ENCODE data around the gene C3orf62.
A peak's percentile ranks its signal among the peaks of the same experiment; 100 is the strongest.

The C3orf62 gene

DNA sequence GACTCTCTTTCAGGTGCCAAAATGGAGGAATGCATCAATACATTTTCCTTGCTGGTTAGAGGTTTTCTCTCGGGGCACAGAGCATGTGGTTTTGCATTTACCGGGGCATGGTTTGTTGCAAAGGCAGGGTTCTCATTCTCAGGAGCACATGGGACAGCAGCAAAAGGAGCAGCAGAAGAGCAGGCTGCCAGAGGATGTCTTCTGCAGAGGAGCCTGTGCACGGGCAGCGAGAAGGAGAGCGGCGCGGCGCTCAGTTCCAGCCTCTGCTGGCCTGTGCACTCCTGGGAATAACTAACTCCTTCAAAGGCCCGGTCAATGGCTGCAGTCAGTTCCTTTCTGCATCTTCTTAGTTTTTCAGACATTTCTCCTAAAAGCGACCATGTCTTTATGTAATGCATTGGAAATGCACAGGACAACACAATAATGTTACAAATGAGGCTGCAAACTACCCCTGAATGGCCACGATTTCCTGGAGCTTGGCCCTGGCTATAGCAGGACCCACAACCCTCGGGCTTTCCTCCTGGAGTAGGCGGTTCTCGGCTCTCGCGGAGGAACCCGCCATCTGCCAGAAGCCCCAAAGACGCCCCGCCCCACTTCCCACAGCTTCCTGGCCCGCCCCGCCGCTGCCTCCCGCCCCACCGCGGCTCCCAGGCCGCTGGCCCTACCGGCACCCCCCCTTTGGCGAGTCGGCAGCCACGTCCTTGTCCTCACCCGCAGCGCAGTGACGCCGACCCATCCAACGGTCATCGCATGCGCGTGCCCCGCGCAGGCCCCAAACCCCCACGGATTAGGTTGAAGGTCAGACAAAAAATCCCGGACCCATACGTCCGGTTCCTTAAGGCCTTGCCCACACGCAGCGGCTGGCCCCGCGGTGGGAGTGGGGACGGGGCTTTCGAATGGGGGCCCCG lies at the start of gene C3orf62:
C3orf62 (minus strand) TSS at position 758 of the 908 bp plus-strand sequence; CDS start at position 398, 360 bp downstream.
- DNase-seq (ENCODE audit: low spot score), result peak; percentile 96

DNA sequence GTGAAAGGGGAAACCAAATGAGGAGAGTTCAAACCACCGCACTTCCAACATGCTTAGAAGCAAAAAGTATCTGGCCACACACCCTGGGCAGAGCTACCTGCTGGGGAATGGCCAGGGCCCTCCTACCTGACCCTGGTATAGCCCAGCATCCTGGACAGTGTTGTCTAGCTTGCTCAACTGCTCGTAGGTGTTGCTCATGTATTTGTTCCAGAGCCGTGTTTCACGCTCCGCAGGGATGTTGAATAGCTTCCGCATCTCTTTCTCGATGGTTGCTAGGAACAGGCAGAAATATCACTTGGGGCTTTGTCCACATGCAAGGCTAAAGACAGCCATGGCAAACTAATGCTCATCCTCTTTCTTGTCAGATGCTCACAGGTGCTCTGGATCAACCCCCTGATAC lies 47.7 kb upstream of the C3orf62 start:
- no peak for DNase-seq (ENCODE audit: low spot score)

DNA sequence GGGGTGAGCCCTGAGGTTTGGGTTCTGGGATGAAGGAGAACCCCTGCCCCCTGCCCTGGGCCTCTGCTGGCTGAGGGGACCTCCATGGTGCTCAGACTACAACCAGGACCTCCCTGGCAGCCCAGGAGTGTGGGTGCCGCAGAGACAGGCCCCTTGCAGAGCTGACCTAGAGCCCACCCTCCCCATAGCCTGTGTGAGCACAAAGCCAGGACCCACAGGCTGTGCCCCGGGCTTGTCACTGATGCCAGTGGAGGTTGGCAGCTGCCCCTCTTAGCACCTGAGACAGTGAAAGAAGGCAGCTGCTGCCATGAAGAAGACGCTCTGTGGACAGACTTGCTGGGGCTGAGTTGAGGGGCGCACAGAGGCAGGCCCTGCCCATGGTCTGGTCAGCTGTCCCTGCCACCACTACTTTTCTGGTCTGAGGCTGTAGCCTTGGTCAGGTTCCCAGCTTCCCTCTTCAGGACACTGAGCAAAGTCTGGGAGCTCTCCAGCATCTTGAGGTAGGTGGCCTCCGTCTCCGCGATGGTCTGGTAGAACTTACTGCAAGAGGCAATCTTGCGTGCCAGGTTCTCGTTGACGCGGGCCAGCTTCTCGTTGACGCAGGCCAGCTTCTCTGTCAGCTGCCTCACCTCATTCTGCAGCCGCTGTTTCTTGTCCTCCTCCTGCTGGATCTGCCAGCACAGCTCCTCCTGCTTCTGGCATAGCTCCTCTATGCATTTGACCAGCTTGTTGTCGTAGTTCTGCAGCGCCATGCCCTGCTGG lies 39.8 kb upstream of the C3orf62 start:
- DNase-seq (ENCODE audit: low spot score), result no peak

DNA sequence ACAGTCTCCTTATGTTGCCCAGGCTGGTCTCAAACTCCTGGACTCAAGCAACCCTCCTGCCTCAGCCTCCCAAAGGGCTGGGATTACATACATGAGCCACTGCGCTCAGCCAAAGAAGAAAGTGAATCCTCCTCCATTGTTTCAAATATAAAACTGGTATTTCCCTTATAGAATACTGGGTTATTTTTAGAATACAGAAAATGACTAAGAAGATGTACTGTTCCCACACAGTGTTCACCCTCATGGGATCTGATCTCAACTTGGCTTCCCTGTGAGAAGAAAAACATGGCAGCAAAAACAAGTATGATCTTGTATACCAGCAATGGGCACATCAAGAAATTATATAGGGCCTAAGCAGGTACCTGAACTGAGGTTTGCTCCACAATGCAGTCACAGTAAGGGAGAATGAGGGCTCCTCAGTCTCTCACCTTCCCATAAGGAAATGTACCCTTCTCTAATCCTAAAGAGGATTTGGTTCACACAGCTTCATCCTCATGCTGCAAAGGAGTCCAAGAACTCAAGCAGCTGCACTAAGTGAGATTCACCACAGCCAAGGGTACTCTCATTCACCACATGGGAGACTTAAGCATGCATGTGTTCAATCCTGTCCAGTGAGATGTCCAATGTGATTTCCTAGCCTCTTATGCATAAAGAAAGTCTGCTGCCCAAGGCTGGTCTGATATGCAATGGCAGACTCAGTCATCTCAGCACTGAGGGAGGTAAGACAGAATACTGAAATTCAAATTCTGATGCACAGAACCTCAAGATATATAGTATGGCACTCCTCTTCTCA lies 37.1 kb upstream of the C3orf62 start:
- no peak for DNase-seq (ENCODE audit: low spot score)

DNA sequence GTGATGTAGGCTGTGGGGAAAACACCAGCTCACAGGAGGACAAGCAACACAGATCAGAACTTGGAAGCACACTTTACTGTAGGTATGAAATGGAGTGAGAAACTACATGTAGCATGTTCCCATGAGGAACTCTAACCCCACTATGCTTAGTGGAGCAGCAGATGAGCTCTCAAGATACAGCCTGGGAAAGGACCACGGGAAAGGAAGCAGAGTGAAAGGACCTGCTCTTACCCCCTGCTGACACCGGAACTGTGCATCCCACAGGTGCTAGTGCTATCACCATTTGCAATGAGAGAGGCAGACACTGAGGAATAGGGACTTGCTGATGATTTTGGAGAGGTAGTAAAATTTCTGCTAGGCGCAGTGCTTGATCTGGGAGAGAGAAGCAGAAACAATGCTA lies 34.3 kb upstream of the C3orf62 start:
- DNase-seq (ENCODE audit: low spot score), result no peak

DNA sequence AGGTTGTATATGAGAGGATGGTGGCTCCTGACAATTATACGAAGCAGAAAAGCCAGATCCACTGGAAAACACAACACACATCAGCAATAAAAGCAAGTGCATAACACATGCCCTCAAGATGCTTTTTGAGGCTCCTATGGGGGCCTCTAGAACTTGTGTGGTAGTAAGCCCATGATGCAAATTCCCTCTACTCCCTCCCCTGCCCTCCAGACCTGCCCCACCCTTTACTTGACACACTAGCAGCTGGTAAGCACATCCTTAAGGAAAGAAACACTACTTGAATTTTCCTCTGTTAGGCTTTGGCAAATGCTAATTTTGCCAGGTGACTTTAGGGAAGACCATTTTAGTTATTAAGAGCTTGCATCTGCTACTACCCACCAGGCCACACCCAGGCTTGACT lies 33.6 kb upstream of the C3orf62 start:
- DNase-seq (ENCODE audit: low spot score), result no peak

DNA sequence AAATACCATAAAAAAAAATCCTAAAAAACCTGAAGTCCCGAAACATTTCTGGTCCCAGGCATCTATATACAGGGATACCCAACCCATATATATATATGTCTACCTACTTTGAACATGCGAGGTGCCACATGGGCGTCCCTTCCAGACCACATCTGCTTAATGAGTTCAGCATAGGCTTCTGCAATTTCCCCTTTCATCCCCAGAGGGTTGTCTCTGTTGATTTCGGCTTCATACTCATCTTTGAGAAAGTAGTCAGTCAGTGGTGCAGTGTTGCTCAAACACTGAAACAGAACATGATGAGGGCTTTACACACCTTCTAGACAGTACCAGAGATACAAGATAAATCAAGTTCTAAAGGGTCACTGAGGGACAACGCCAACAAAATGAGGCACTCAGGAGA lies 28.6 kb upstream of the C3orf62 start:
- DNase-seq (ENCODE audit: low spot score), result no peak

DNA sequence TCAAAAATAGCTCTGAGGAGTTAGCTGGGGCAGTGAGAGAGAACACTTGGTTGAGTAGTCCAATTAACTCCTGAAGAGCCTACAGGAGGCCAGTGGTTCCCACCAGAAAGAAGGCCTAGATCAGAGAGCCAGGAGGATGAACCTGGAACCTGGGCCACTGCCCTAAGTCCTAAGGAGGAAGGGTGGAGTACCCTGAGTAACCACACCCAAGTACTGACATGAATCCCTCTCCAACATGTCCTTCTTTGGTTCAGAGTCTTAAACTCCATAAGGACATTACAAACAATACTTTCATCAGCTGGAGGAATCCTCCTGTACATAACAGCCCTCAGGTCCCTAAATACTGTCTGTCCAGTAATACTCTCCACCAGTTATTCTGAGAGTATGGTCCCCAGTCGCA lies 25.6 kb upstream of the C3orf62 start:
- no peak for DNase-seq (ENCODE audit: low spot score)

DNA sequence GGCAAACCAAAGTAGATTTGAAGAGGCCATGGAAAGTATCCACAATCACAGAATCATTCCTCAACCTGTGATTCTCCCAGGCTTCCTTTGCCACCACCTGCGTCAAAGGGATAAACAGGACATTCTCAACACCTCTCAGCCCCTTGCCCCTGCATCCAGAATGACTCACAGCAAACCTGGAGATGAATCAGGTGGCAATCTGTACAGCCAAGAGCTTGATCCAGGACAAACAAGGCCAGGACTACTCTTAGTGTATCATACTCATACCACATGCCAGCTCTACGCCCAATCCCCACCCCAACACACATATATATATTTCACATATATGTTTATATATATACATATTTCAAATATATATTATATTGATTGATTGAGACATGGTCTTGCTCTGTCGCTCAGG lies 23.6 kb upstream of the C3orf62 start:
- DNase-seq (ENCODE audit: low spot score), result no peak

DNA sequence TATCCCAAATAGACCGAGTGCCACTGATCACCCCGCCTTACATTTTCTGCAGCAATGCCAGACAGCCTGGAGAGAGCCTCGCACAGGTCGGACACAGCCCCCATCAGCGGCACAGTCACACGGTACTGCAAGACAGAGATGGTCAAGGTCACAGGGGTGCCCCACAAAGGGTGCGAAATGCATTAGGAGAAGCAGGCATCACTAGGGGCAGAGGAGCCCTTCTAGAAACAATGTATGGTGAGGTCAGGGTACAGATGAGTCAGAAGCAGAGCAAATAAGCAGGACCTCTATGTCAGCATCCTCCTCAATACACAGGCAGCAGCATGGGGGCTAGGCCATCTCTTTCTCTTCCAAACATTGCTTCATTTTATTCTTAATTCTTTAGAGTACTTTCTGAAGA lies 21.5 kb upstream of the C3orf62 start:
- DNase-seq (ENCODE audit: low spot score), result no peak

DNA sequence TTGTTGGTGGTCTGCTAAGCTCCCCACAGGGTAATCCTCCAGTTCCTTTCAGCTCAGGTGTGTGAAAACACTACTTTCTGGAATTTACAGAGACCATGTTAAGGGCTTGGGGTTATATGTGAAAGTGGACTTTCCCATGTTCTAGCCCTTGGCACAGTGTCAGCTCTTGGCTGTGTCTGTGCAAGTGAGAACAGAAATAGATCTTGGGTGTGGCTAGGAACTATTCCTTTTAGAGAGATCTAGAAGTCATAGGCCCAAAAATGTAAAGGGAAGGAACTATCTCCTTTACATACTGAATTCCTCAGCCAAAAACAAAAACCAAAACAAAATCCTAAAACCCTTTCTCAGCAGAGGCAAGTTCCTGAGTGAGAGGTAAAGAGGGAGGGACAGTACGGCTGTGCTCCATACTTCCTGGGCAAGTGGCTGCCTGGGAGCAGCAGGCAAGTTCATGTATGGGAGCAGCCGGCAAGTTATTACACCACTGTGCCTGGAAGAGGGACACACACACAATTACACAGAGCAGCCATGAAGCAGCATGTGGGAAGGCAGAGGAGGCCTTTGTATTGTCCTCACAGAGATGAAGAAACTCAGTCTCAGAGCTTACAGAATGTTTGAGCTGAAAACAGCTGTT lies 19.9 kb upstream of the C3orf62 start:
- peak; percentile 18 for DNase-seq (ENCODE audit: low spot score)

DNA sequence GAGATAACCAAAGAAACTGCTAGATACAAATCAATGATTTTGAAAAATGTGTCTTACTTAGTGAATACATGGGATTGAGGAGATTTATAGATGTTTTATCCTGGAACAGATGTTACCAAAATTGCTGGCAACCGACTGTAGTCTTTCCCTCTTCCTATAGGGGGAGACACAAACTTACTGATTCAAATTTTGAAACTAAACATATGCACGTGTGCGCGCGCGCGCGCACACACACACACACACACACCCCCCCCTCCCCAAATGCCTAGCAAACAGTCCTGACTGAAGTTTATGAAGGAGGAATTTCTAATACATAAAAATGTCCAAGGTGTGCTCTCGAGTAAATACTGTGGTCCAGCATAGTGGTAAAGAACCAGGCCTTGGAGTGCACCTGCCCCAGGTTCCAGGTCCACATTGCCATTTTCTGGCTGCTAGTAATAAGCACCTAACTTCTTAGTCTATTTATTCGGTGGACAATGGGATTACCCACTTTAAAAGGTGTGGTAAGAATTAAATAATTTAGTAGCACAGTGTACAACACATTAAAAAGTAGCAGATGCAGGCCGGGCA lies 18.5 kb upstream of the C3orf62 start:
- peak; percentile 70 for DNase-seq (ENCODE audit: low spot score)

DNA sequence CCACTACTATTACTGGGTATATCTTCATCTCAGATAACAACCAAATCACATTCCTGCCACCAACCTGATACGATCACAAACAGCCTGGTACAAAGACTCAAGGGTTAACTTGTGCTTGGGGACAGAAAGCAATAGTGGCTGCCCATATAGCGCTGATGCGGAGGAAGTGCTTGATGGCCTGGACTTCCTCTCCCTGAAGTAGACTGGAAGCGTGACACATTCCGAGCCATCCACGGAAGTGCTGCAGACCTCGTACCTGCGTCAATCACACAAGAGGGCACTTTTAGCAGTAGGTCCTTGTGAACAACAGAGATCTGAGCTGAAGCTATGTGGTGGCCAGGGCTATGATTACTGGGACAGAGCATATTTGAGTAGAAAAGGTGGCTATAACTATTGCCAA lies 17.3 kb upstream of the C3orf62 start:
- no peak for DNase-seq (ENCODE audit: low spot score)

DNA sequence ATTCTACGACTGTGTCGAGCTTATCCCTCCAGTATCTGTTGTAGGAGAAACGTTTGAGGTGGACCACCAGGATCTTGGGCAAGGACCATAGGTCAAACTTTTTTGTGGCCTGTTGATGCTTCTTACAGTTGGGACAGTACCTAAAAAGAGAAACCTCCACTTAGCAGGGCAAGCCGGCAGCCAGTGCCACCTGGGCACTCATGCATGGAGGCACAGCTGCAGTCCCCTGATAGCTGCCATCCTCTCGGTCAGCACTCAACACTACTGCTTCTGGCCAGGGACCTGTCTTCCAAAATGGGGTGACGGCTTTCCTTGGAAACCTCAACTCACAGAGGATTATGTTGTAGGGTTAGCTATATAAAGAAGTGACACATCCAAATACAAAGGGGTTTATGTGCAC lies 7.0 kb upstream of the C3orf62 start:
- no peak for DNase-seq (ENCODE audit: low spot score)

DNA sequence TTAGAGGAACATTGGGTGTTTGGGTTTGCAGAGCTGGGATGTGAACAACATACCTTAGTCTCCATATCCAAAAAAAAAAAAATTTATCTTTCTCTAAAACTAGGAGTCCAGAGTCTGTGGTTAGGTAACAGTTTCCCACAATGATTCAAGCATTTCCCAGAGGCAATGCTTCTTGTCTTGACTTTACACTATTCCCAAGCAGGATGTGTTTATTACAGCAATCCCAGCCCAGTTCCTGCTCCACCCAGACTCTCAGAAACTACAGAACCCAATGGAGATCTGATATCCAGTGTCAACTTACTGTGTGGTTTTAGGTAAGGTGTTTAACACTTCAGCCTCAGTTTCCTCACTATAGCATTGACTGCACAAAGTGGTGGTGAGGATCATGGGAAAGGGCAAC lies 2.3 kb upstream of the C3orf62 start:
- DNase-seq (ENCODE audit: low spot score), result peak; percentile 62

DNA sequence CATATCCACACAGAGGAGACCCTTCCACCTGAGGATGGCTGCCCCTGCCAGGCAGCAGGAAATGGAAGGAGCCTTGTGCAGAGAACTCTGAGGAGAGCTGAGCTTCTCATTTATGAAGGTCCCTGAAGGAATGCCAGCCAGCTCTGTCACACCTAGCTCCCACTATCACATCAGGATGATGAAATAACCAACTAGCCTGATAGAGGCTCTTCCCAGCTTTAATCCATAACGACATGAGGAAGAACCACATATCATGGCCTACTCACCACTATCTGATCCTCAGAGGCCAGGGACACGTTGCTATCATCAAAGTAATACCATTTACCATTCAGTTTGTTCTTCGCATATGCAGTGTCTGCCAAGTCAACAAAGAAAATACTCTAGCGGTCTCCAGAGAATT lies 1.5 kb upstream of the C3orf62 start:
- no peak for DNase-seq (ENCODE audit: low spot score)

DNA sequence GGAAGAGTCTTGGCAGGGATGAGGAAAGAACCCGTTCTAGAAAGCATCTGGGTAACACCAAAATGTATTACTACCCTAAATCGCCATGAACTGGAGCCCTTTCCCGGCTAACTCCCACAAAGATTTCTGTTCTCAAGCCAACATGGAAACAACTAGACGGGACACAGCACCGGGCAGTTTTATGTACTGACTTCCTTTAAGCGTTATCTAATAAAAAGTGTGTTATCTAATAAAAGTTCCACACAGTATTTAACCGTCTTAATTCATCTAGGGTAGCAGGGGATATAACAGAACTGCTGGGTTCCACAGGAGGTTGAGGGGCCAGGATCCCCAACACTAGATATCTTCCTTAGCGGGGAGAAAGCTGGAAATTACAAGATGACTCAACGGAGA lies 347 bp upstream of the C3orf62 start:
- DNase-seq (ENCODE audit: low spot score), result no peak

DNA sequence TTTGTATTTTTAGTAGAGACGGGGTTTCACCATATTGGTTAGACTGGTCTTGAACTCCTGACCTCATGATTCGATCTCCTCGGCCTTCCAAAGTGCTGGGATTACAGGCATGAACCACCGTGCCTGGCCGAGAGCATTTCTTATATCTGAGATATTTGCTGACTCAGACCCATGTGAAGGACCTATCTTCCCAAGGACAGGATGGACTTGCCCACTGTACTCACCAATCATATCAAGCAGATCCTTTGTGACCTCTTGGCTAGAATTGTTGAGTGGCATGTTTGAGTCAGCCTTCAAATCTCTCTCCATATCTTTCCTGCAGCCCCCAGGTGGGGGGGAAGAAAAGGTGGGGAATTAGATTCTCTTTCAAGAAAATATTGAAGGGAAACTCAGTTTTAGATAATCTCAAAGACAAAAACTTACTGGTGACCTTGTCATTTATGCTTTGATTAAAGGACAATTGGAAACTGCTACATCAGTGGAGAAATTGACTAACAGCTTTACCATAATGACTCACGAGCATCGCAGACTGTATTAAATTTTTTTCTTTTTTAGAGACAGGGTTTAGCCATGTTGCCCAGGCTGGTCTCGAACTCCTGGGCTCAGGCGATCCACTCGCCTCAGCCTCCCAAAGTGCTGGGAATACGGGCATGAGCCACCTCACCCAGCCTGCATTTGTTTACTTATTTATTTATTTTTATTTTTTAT lies 3.1 kb downstream of the C3orf62 start:
- no peak for DNase-seq (ENCODE audit: low spot score)

DNA sequence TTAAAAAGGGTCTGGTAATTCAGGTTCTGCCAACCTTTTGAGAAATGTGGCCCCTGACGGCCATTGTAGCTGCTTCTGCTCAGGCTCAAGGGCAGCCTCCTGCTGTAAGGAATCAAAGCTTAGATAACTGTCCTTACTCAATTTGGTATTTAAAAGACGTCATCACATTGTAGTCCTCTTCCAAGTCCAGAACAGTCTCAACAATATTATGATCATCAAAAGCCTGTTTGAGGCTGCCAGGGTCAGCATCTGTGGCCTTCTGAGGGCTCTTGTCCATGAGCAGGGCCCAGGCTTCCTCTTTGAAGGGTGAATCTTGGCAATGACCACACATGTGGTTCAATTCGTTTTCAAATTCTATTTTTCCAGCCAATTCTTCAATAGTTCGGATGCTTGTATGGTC lies 6.0 kb downstream of the C3orf62 start:
- no peak for DNase-seq (ENCODE audit: low spot score)

DNA sequence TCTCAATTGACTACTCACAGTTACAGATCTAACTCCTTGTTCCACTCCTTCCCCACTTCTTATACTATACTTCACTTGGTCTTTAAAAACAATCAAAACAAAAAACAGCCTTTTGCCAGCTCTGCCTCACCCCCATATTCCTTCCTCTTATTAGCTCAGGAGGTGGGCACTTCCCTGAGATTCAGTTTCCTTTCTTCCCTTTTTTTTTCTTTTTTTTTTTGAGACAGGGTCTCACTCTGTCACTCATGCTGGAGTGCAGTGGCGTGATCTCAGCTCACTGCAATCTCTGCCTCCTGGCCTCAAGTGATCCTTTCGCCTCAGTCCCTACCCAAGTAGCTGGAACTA lies 6.9 kb downstream of the C3orf62 start:
- no peak for DNase-seq (ENCODE audit: low spot score)

DNA sequence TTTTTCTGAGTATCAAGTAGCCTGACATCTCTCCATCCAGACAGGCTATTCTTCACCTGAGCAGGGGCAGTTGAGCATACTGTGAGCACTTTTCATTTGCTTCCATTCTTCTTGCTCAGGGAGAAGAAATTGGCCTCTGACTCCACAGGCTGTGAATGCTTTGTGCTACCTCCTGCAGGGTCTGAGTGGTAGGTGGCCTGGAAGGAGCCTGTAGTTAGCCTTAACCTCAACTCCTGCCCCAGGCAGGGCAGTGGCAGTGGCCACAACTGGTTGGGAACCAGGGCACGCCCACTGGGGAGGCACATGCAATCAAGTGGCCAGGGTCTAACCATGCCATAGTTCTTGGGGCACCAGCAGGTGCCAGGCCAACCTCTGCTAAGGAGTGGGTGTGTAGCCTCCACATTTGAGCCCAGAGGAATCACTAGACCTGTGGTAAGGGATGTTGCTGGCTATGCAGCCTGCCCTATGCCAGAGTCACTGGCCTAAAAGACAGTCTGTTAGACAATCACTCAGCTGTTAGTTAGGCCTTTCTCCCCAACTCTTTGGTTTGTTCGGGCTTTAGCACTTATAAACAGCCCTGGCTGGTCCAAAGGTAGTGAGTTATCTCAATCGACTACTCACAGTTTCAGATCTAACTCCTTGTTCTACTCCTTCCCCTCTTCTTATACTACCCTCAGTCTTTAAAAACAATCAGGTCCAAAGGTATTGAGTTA lies 7.4 kb downstream of the C3orf62 start:
- DNase-seq (ENCODE audit: low spot score), result no peak

Measured in GM03348 (cell line).